Endothelial cell of umbilical vein (primary cell): Measurements from ENCODE around the gene COL6A2.

Source experiments
- CTCF ChIP-seq, 2 donors: IDR thresholded peaks; 1 replicate in 1 of 2; 2 replicates in 1 of 2; pipeline ENCODE4 v1.5.1; 2011; ENCODE audit warnings: low read length in 2 of 2, mild to moderate bottlenecking in 2 of 2, moderate library complexity in 2 of 2, control low read depth in 1 of 2, inconsistent platforms in 1 of 2, low read depth in 1 of 2; ENCODE audit not compliant: insufficient read depth in 1 of 2; ENCODE audit errors: extremely low read depth in 1 of 2
- EZH2 ChIP-seq: IDR thresholded peaks from 2 replicates; pipeline ENCODE4 v1.6.1; 2012; ENCODE audit warnings: borderline replicate concordance, low read depth, mild to moderate bottlenecking, moderate library complexity, low read length, inconsistent platforms; ENCODE audit not compliant: severe bottlenecking
- FOS ChIP-seq: IDR thresholded peaks from 2 replicates; pipeline ENCODE4 v1.6.1; 2011; ENCODE audit warnings: mild to moderate bottlenecking, low read length, moderate library complexity, borderline replicate concordance; ENCODE audit not compliant: insufficient read depth
- GATA2 ChIP-seq: IDR thresholded peaks from 2 replicates; pipeline ENCODE4 v1.7.0; 2011; ENCODE audit warnings: low read depth, mild to moderate bottlenecking, moderate library complexity, mixed read lengths, low read length; ENCODE audit not compliant: insufficient read length, insufficient read depth
- JUN ChIP-seq: IDR thresholded peaks from 2 replicates; pipeline ENCODE4 v1.6.1; 2011; ENCODE audit warnings: borderline replicate concordance, low read depth; ENCODE audit not compliant: insufficient read length, insufficient read depth
- MYC ChIP-seq: IDR thresholded peaks from one replicate; pipeline ENCODE4 v1.6.1; 2011; ENCODE audit warnings: mild to moderate bottlenecking, low read depth, low read length
- POLR2A ChIP-seq: IDR thresholded peaks from 2 replicates; pipeline ENCODE4 v1.6.1; 2012; ENCODE audit warnings: low read depth, mild to moderate bottlenecking, control low read depth, low read length
- POLR2AphosphoS5 ChIP-seq: IDR thresholded peaks from 2 replicates; pipeline ENCODE4 v1.6.1; 2012; ENCODE audit warnings: low read depth, mild to moderate bottlenecking, control low read depth, low read length, moderate library complexity; ENCODE audit not compliant: insufficient read depth

GRCh38 chr21:46108827-46109312 lies 11.0 kb downstream of the COL6A2 start:
- TF ChIP-seq POLR2A = no peak
- no peak for TF ChIP-seq POLR2AphosphoS5
- no peak for TF ChIP-seq FOS
- TF ChIP-seq CTCF (IDR thresholded peaks at IDR 0.05; ENCODE audit: extremely low read depth in 1 of 2, insufficient read depth in 1 of 2, low read depth in 1 of 2, low read length in 2 of 2) = no peak
- no peak for TF ChIP-seq MYC
- no peak for TF ChIP-seq EZH2
- no peak for TF ChIP-seq JUN
- no peak for TF ChIP-seq GATA2
